Measurements from ENCODE around the gene ENAH.
"Not testable (repeated sequence)": the region's sequence is repeated elsewhere in the genome, so short reads cannot be mapped to it uniquely, and the experiment has no call there.

Gene ENAH

DNA sequence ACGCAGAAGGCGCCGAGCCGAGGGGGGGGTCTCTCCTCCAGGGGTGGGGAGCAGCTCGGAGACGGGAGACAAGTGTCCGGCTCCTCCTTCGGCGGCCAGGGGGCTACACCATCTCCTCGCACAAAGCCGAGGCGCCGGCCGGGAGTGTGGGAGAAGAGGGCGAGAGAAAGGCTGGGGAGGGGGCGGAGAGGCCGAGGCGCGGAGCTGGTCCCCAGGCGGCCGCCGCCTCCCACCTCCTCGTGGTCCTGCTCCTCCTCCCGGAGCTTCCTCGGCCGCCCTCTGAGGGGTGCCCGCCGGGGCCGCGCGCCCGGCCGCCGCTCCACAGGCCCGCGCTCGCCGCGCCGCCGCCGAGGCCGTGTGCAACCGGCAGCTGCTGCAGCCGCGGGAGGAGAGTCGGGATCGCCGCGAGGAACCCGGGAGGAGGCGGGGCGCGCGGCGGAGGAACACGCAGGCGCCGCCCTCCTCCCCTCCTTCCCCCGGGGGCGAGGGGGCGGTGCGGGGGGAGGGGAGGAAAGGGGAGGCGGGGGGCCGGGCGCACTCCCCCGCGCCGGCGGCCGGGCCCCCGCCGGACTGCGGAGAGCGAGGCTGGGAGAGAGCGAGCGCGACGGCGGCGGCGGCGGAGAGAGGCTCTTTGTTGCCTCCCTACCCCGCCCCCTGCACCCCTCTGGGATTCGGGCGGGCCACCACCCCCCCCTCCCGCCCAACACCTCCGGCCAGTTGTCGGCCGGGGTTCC, at the start of gene ENAH:
TSS of gene ENAH (minus strand) at position 395 of the 734 bp plus-strand sequence. CDS start 433 bp downstream, outside the sequence.
- TF ChIP-seq, protein P1, sequence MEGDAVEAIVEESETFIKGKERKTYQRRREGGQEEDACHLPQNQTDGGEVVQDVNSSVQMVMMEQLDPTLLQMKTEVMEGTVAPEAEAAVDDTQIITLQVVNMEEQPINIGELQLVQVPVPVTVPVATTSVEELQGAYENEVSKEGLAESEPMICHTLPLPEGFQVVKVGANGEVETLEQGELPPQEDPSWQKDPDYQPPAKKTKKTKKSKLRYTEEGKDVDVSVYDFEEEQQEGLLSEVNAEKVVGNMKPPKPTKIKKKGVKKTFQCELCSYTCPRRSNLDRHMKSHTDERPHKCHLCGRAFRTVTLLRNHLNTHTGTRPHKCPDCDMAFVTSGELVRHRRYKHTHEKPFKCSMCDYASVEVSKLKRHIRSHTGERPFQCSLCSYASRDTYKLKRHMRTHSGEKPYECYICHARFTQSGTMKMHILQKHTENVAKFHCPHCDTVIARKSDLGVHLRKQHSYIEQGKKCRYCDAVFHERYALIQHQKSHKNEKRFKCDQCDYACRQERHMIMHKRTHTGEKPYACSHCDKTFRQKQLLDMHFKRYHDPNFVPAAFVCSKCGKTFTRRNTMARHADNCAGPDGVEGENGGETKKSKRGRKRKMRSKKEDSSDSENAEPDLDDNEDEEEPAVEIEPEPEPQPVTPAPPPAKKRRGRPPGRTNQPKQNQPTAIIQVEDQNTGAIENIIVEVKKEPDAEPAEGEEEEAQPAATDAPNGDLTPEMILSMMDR (IDR thresholded peaks at IDR 0.05; ENCODE audit: low read depth, low read length, missing control alignments): no peak
- DNase-seq (ENCODE audit: low read depth): no peak
- peak within 1 kb of the TSS; percentile 49 for H3K4me3 ChIP-seq (ENCODE audit: low read depth, low read length)

GRCh38 chr1:225700889-225701465, 48.1 kb upstream of the ENAH start:
- no peak for DNase-seq (ENCODE audit: low read depth)
- no peak overlapping the region for H3K4me3 ChIP-seq (ENCODE audit: low read depth, low read length)
- TF ChIP-seq, protein P1 (IDR thresholded peaks at IDR 0.05; ENCODE audit: low read depth, low read length, missing control alignments): no peak

GRCh38 chr1:225700164-225700821, 47.4 kb upstream of the ENAH start:
- no peak overlapping the region for H3K4me3 ChIP-seq (ENCODE audit: low read depth, low read length)
- no peak for DNase-seq (ENCODE audit: low read depth)
- TF ChIP-seq, protein P1 (IDR thresholded peaks at IDR 0.05; ENCODE audit: low read depth, low read length, missing control alignments): no peak

- no peak overlapping the region for H3K4me3 ChIP-seq (ENCODE audit: low read depth, low read length)
- TF ChIP-seq, protein P1 (IDR thresholded peaks at IDR 0.05; ENCODE audit: low read depth, low read length, missing control alignments): no peak
- DNase-seq (ENCODE audit: low read depth): no peak
Observed at GRCh38 chr1:225699336-225699735, 46.4 kb upstream of the ENAH start.

- DNase-seq (ENCODE audit: low read depth); H3K4me3 ChIP-seq (ENCODE audit: low read depth, low read length): not testable (repeated sequence)
Observed at GRCh38 chr1:225698194-225698593, 45.3 kb upstream of the ENAH start.

DNA sequence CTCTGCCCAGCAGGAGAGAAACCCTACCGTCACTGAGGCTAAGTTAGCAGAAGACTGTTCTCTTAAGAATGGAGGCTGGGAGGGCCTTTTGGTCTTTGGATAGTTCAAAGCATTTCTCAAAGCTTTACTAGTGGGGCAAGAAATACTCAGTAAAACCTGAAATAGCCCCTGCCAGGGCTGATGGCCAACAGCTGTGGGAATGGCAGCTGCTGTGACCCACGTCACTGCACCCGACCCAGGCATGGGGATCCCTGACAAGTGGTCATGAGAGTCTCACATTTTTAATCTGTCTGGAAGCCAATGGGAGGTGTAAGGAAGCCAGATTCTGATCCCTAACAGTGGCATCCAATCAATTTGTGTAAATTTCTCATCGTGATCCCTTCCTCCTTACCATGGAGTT, 44.5 kb upstream of the ENAH start:
- no peak overlapping the region for H3K4me3 ChIP-seq (ENCODE audit: low read depth, low read length)
- DNase-seq (ENCODE audit: low read depth): no peak
- TF ChIP-seq, protein P1 (IDR thresholded peaks at IDR 0.05; ENCODE audit: low read depth, low read length, missing control alignments): no peak

DNA sequence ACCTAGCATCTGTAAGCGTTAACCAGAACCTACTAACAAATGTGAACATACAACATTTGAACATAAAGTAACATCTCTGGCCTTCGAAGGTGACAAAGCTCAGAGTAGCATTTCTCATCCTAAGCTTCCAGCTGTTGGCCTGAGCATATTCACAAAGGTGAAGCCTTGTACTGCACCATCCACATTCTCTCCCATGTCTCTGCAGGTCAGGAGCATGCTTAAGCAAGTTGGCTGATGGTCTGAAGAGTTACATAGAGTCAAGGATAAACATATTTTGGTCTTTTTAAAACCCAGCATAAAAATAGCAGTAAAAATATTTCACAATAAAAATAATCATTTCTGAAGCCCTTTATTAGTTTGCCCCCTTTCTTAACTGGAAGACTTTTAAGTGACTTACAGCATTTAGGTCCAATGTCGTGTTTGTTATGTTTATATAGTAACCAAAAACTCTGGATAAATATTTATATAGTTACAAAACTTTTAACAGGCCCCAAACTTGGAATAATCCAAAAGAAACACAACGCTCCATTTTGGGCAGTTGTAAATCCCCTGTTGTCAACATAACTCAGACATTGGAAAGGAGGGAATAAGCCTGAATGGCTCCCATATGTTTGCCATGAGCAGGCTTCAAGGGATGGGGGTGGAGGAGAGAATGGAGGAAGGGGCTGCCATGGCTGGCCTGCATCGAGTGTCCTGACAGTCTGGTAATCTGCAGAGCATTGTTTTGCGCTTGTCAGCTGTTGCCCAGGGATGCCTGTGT, 42.8 kb upstream of the ENAH start:
- no peak for DNase-seq (ENCODE audit: low read depth)
- H3K4me3 ChIP-seq (ENCODE audit: low read depth, low read length): no peak overlapping the region
- TF ChIP-seq, protein P1 (IDR thresholded peaks at IDR 0.05; ENCODE audit: low read depth, low read length, missing control alignments): no peak

Data from GM12864 (cell line).